HS-5 (cell line): ENCODE data around the gene C11orf87.

Experiments
- DNase-seq: peaks from one replicate; pipeline ENCODE4 v3.0.0-alpha.2; 2012; ENCODE audit warnings: low read depth

The C11orf87 gene

GRCh38 chr11:109421981-109422869, at the start of gene C11orf87:
C11orf87 (plus strand) TSS chr11:109422190; CDS start chr11:109423634, 1,444 bp downstream.
- DNase-seq, result no peak

GRCh38 chr11:109374032-109374431, 48.0 kb upstream of the C11orf87 start:
- DNase-seq, result no peak

GRCh38 chr11:109374441-109374840, 47.5 kb upstream of the C11orf87 start:
- no peak for DNase-seq

GRCh38 chr11:109377039-109377742, 44.8 kb upstream of the C11orf87 start:
- DNase-seq, result no peak

- DNase-seq, result no peak
Measured at GRCh38 chr11:109378034-109378433, 44.0 kb upstream of the C11orf87 start.

GRCh38 chr11:109383306-109383705, 38.7 kb upstream of the C11orf87 start:
- DNase-seq, result no peak

- DNase-seq, result no peak
Measured at GRCh38 chr11:109384873-109385272, 37.1 kb upstream of the C11orf87 start.

GRCh38 chr11:109388982-109389381, 33.0 kb upstream of the C11orf87 start:
- DNase-seq, result no peak

GRCh38 chr11:109390752-109391151, 31.2 kb upstream of the C11orf87 start:
- DNase-seq, result no peak

- peak; percentile 13 for DNase-seq
Measured at GRCh38 chr11:109401545-109401944, 20.4 kb upstream of the C11orf87 start.

- DNase-seq, result peak; percentile 26
Measured at GRCh38 chr11:109405671-109406070, 16.3 kb upstream of the C11orf87 start.

GRCh38 chr11:109416601-109417000, 5.4 kb upstream of the C11orf87 start:
- no peak for DNase-seq

- no peak for DNase-seq
Measured at GRCh38 chr11:109422870-109423465, 978 bp downstream of the C11orf87 start.

GRCh38 chr11:109423466-109424190, 1.6 kb downstream of the C11orf87 start:
- no peak for DNase-seq

GRCh38 chr11:109424901-109425300, 2.9 kb downstream of the C11orf87 start:
- no peak for DNase-seq

GRCh38 chr11:109425554-109425953, 3.6 kb downstream of the C11orf87 start:
- DNase-seq, result no peak

- no peak for DNase-seq
Measured at GRCh38 chr11:109426442-109427240, 4.7 kb downstream of the C11orf87 start.

- no peak for DNase-seq
Measured at GRCh38 chr11:109432105-109432504, 10.1 kb downstream of the C11orf87 start.

- DNase-seq, result no peak
Measured at GRCh38 chr11:109433753-109434256, 11.8 kb downstream of the C11orf87 start.

- no peak for DNase-seq
Measured at GRCh38 chr11:109435121-109435742, 13.2 kb downstream of the C11orf87 start.

GRCh38 chr11:109439684-109440083, 17.7 kb downstream of the C11orf87 start:
- DNase-seq, result no peak
